ENCODE results near the gene BACH2. TPM values are rescaled to one million over a fixed set of nuclear protein-coding genes. Genes with fewer than 3 reads are reported as not detected.

BACH2 gene
- total RNA-seq, 1 donor from 2014 or later, result 90.4 TPM

- no peaks in the 10 kb centered on the region for H3K9me3 Mint-ChIP-seq
- H3K4me1 Mint-ChIP-seq, result peaks cover 66% of the 10 kb centered on the region
- ATAC-seq (ENCODE audit: low read depth) (no peak), DNase-seq (no peak)
- no peak for TF ChIP-seq CTCF (IDR thresholded peaks at IDR 0.05)
- peaks cover 63% of the 10 kb centered on the region for H3K36me3 Mint-ChIP-seq (ENCODE audit: low read depth)
- H3K27me3 Mint-ChIP-seq, result no peaks in the 10 kb centered on the region
- intact Hi-C loops (cut with micrococcal nuclease), result no loop called here
- H3K4me3 Mint-ChIP-seq, result no peak overlapping the region
- ChIA-PET CTCF (no interaction called here), POLR2A (no interaction called here)
- H3K27ac Mint-ChIP-seq, result no peak overlapping the region
These were observed 39.2 kb downstream of the BACH2 start for GRCh38 chr6:90257486-90257738.

- no peak for TF ChIP-seq CTCF (IDR thresholded peaks at IDR 0.05)
- DNase-seq, result no peak
- Mint-ChIP-seq H3K4me1 (peaks cover 66% of the 10 kb centered on the region), H3K4me3 (no peak overlapping the region), H3K36me3 (ENCODE audit: low read depth) (peaks cover 58% of the 10 kb centered on the region), H3K27me3 (no peaks in the 10 kb centered on the region), H3K9me3 (no peaks in the 10 kb centered on the region), H3K27ac (peak overlapping the region; percentile 62)
- CTCF ChIA-PET, result no interaction called here
- no peak for ATAC-seq (ENCODE audit: low read depth)
- POLR2A ChIA-PET, result interaction anchor here (0.6 to 0.9 kb wide), 3 partner anchors 10 to 39 kb away, joined by 3 read pairs; no protein-coding TSS in a partner anchor
- intact Hi-C loops (cut with micrococcal nuclease), result no loop called here
These were observed 39.8 kb downstream of the BACH2 start for GRCh38 chr6:90256698-90257485.

- no peak for DNase-seq
- ChIA-PET POLR2A (interaction anchor here (1.2 to 1.3 kb wide), 2 partner anchors 9 to 31 kb away, joined by 3 to 4 read pairs; no protein-coding TSS in a partner anchor), CTCF (no interaction called here)
- peaks cover 44% of the 10 kb centered on the region for H3K36me3 Mint-ChIP-seq (ENCODE audit: low read depth)
- intact Hi-C loops (cut with micrococcal nuclease), result no loop called here
- ATAC-seq (ENCODE audit: low read depth), result no peak
- peaks cover 76% of the 10 kb centered on the region for H3K4me1 Mint-ChIP-seq
- no peaks in the 10 kb centered on the region for H3K9me3 Mint-ChIP-seq
- H3K27ac Mint-ChIP-seq, result peak overlapping the region; percentile 38
- TF ChIP-seq CTCF (IDR thresholded peaks at IDR 0.05), result no peak
- H3K27me3 Mint-ChIP-seq, result no peaks in the 10 kb centered on the region
- H3K4me3 Mint-ChIP-seq, result no peak overlapping the region
These were observed 43.0 kb downstream of the BACH2 start for GRCh38 chr6:90253631-90254030.

GRCh38 chr6:90251295-90251992 lies 45.2 kb downstream of the BACH2 start:
- DNase-seq (no peak), ATAC-seq (ENCODE audit: low read depth) (peak; percentile 51)
- Mint-ChIP-seq H3K27ac (peak overlapping the region; percentile 73), H3K36me3 (ENCODE audit: low read depth) (peaks cover 50% of the 10 kb centered on the region), H3K27me3 (no peaks in the 10 kb centered on the region), H3K4me1 (peaks cover 73% of the 10 kb centered on the region), H3K9me3 (no peaks in the 10 kb centered on the region), H3K4me3 (peak overlapping the region; percentile 9)
- CTCF ChIA-PET, result no interaction called here
- no peak for TF ChIP-seq CTCF (IDR thresholded peaks at IDR 0.05)
- POLR2A ChIA-PET, result interaction anchor here (1.3 to 2.0 kb wide), 5 partner anchors 20 to 35 kb away, joined by 3 to 11 read pairs (median 6); no protein-coding TSS in a partner anchor
- intact Hi-C loops (cut with micrococcal nuclease), result loop anchor here (1.0 to 2.0 kb wide), 2 partner anchors 23 to 33 kb away; no protein-coding TSS in a partner anchor

GRCh38 chr6:90250405-90250804 lies 46.2 kb downstream of the BACH2 start:
- Mint-ChIP-seq H3K36me3 (ENCODE audit: low read depth) (peaks cover 49% of the 10 kb centered on the region), H3K4me3 (no peak overlapping the region), H3K9me3 (no peaks in the 10 kb centered on the region), H3K27ac (peak overlapping the region; percentile 81), H3K4me1 (peaks cover 65% of the 10 kb centered on the region), H3K27me3 (no peaks in the 10 kb centered on the region)
- no peak for TF ChIP-seq CTCF (IDR thresholded peaks at IDR 0.05)
- CTCF ChIA-PET, result interaction anchor here (1.2 kb wide), 1 partner anchor 36 kb away, joined by 4 read pairs; no protein-coding TSS in a partner anchor
- POLR2A ChIA-PET, result interaction anchor here (1.3 to 2.0 kb wide), 4 partner anchors 21 to 36 kb away, joined by 3 to 11 read pairs (median 6); no protein-coding TSS in a partner anchor
- ATAC-seq (ENCODE audit: low read depth) (no peak), DNase-seq (no peak)
- intact Hi-C loops (cut with micrococcal nuclease), result loop anchor here (2.0 kb wide), 1 partner anchor 34 kb away; no protein-coding TSS in a partner anchor
